WTC11 (cell line): ENCODE results near the gene SCYL1. TPM values are rescaled to one million over a fixed set of nuclear protein-coding genes. Genes with fewer than 3 reads are reported as not detected.

Experiments
- ATAC-seq: fragments of 200-7000 bp; cut with Tn5 transposase; 2 replicates; pipeline ENCODE4 v1.10.0; 2021; ENCODE audit warnings: mild to moderate bottlenecking, moderate library complexity
- CTCF ChIA-PET: fragments of 300-600 bp; sonication (Branson Sonifier 250); formaldehyde crosslinking; loops from one replicate; lab custom pipeline; 2021; ENCODE audit warnings: antibody characterized with exemption; lab: Charles Lee
- POLR2A ChIA-PET: fragments of 350-600 bp; sonication (Branson Sonifier 250); formaldehyde crosslinking; loops from one replicate; lab custom pipeline; 2021; ENCODE audit warnings: antibody characterized with exemption; lab: Charles Lee
- DNase-seq: peaks from one replicate; pipeline ENCODE4 v3.0.0; 2021; ENCODE audit warnings: low spot score
- H3K27ac Mint-ChIP-seq: 2 replicates; pipeline ENCODE4 v1.8.0; 2021; ENCODE audit warnings: mixed read lengths
- H3K27me3 Mint-ChIP-seq: 2 replicates; pipeline ENCODE4 v1.8.0; 2021; ENCODE audit warnings: low read depth, mild to moderate bottlenecking, moderate library complexity, mixed read lengths
- H3K36me3 Mint-ChIP-seq: 2 replicates; pipeline ENCODE4 v1.8.0; 2021; ENCODE audit warnings: mixed read lengths
- H3K4me1 Mint-ChIP-seq: 2 replicates; pipeline ENCODE4 v1.8.0; 2022; ENCODE audit warnings: mixed read lengths
- H3K4me3 Mint-ChIP-seq: 2 replicates; pipeline ENCODE4 v1.8.0; 2021; ENCODE audit warnings: mild to moderate bottlenecking, moderate library complexity, mixed read lengths
- H3K9me3 Mint-ChIP-seq: 2 replicates; pipeline ENCODE4 v1.8.0; 2021; ENCODE audit warnings: mixed read lengths
- AFF4 ChIP-seq: sonication (generic); formaldehyde crosslinking; IDR thresholded peaks from 2 replicates; pipeline ENCODE4 v1.8.1; 2023; ENCODE audit warnings: mild to moderate bottlenecking, missing genetic modification reagents, borderline replicate concordance
- AR ChIP-seq: fragments of 250-450 bp; sonication (Bioruptor Pico); IDR thresholded peaks from 2 replicates; pipeline ENCODE4 v1.9.0; 2021; ENCODE audit warnings: mild to moderate bottlenecking
- ATF2 ChIP-seq: sonication (generic); formaldehyde crosslinking; IDR thresholded peaks from 2 replicates; pipeline ENCODE4 v1.8.1; 2022; ENCODE audit warnings: low read depth, missing genetic modification reagents, borderline replicate concordance
- CBFB ChIP-seq: sonication (generic); formaldehyde crosslinking; IDR thresholded peaks from 2 replicates; pipeline ENCODE4 v1.8.1; 2022; ENCODE audit warnings: mild to moderate bottlenecking, low read depth, missing genetic modification reagents
- CREB1 ChIP-seq: sonication (generic); formaldehyde crosslinking; IDR thresholded peaks from 2 replicates; pipeline ENCODE4 v1.8.0; 2023; ENCODE audit warnings: mild to moderate bottlenecking, missing genetic modification reagents
- E2F1 ChIP-seq: sonication (generic); formaldehyde crosslinking; IDR thresholded peaks from 2 replicates; pipeline ENCODE4 v1.8.0; 2022; ENCODE audit warnings: mild to moderate bottlenecking, missing genetic modification reagents
- MAX ChIP-seq: sonication (generic); formaldehyde crosslinking; IDR thresholded peaks from 2 replicates; pipeline ENCODE4 v1.8.0; 2022; ENCODE audit warnings: mild to moderate bottlenecking, missing genetic modification reagents
- NFYB ChIP-seq: sonication (generic); formaldehyde crosslinking; conservative IDR thresholded peaks from 2 replicates; pipeline ENCODE4 v1.8.0; 2022; ENCODE audit warnings: low read depth, missing genetic modification reagents
- NR2C2 ChIP-seq: sonication (generic); formaldehyde crosslinking; IDR thresholded peaks from 2 replicates; pipeline ENCODE4 v1.8.0; 2022; ENCODE audit warnings: mild to moderate bottlenecking, missing genetic modification reagents
- PREB ChIP-seq: sonication (generic); formaldehyde crosslinking; IDR thresholded peaks from 2 replicates; pipeline ENCODE4 v1.8.1; 2022; ENCODE audit warnings: mild to moderate bottlenecking, missing genetic modification reagents, moderate library complexity, borderline replicate concordance
- ZNF219 ChIP-seq: sonication (generic); formaldehyde crosslinking; IDR thresholded peaks from 2 replicates; pipeline ENCODE4 v1.8.0; 2023; ENCODE audit warnings: missing genetic modification reagents, mild to moderate bottlenecking, borderline replicate concordance
- ZNF281 ChIP-seq: sonication (generic); formaldehyde crosslinking; IDR thresholded peaks from 2 replicates; pipeline ENCODE4 v1.8.0; 2023; ENCODE audit warnings: mild to moderate bottlenecking, missing genetic modification reagents
- ZNF317 ChIP-seq: sonication (generic); formaldehyde crosslinking; IDR thresholded peaks from 2 replicates; pipeline ENCODE4 v1.8.1; 2023; ENCODE audit warnings: low read depth, mild to moderate bottlenecking, moderate library complexity, missing genetic modification reagents, borderline replicate concordance
- ZNF396 ChIP-seq: fragments of 250-450 bp; sonication (Bioruptor Pico); IDR thresholded peaks from 2 replicates; pipeline ENCODE4 v1.8.0; 2021; ENCODE audit warnings: mild to moderate bottlenecking, moderate library complexity, borderline replicate concordance
- total RNA-seq: library from RNA; stranded (reverse); gene quantifications from 3 replicates; pipeline ENCODE4 v1.2.3, GENCODE V29; 2021

SCYL1 gene
- total RNA-seq, 1 experiment from 2014 or later = 76.8 TPM

GRCh38 chr11:65548395-65548794 is 23.5 kb downstream of the SCYL1 start:
- Mint-ChIP-seq H3K4me3 (no peak overlapping the region), H3K27me3 (peaks cover 90% of the 10 kb centered on the region), H3K4me1 (peaks cover 31% of the 10 kb centered on the region), H3K27ac (no peak overlapping the region), H3K36me3 (no peaks in the 10 kb centered on the region), H3K9me3 (no peaks in the 10 kb centered on the region)
- TF ChIP-seq PREB (no peak), NFYB (CRISPR knock-in tag) (no peak), ZNF396 (CRISPR knock-in tag) (no peak), AR (CRISPR knock-in tag) (no peak), MAX (CRISPR knock-in tag) (no peak), ZNF219 (CRISPR knock-in tag) (no peak), E2F1 (no peak), CREB1 (CRISPR knock-in tag) (no peak), NR2C2 (CRISPR knock-in tag) (no peak), ZNF317 (no peak), ATF2 (CRISPR knock-in tag) (no peak), AFF4 (CRISPR knock-in tag) (no peak), CBFB (CRISPR knock-in tag) (no peak), ZNF281 (CRISPR knock-in tag) (no peak)
- ATAC-seq (no peak), DNase-seq (no peak)
- ChIA-PET POLR2A (no interaction called here), CTCF (interaction anchor here (1.2 to 1.6 kb wide), 3 partner anchors 8 to 45 kb away, joined by 4 to 13 read pairs (median 8); no protein-coding TSS in a partner anchor)
